ENCODE data around the gene OR56A4. TPM values are rescaled to one million over a fixed set of nuclear protein-coding genes. Genes with fewer than 3 reads are reported as not detected.

OR56A4 gene
- total and polyA plus RNA-seq, 2 donors (not counting 3 experiments of a cell fraction or from before 2014, with no cell fraction given) = not detected

DNA sequence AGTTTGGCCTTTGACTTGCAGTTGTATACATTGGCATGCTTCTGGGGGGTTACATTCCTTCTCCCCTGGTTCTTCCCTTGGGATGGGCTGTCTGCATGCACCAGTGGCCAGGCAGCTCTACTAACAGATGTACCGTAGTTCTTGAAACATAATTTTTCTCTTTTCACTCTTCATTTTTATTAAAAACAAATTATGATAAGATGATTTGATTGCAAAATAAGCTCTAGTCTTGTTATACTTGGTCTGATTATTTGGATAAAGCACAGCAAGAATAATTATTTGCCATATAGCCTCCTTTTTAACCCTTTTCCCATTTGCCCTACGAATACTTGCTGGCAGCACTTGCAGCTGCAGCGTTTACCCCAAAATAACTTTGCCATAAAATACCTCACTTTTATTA, 51.2 kb downstream of the OR56A4 start:
- Histone ChIP-seq H3K4me1 (ENCODE audit: control insufficient read depth, extremely low read depth, insufficient read depth, low read length) (no peaks in the 10 kb centered on the region), H3K27me3 (ENCODE audit: control insufficient read depth in 2 of 2, insufficient read depth in 2 of 2, low read length in 2 of 2) (no peaks in the 10 kb centered on the region), H2AFZ (ENCODE audit: low read depth, low read length) (no peak overlapping the region), H3K27ac (ENCODE audit: insufficient read depth, low read depth, low read length) (no peak overlapping the region), H3K9ac (replicated peaks; ENCODE audit: extremely low read depth, insufficient read depth, low read length) (no peak overlapping the region), H4K20me1 (replicated peaks; ENCODE audit: control insufficient read depth, extremely low read depth, insufficient read depth, low read length) (no peaks in the 10 kb centered on the region), H3K9me1 (replicated peaks; ENCODE audit: control insufficient read depth, extremely low read depth, insufficient read depth, low read length) (no peaks in the 10 kb centered on the region), H3K9me3 (replicated peaks; ENCODE audit: control insufficient read depth, insufficient read depth, low read length) (no peaks in the 10 kb centered on the region), H3K4me2 (ENCODE audit: insufficient read depth, low read length) (no peak overlapping the region), H3K4me3 (replicated peaks in 1 of 3; ENCODE audit: insufficient read depth in 1 of 3, low read depth in 1 of 3, low read length in 3 of 3) (no peak overlapping the region), H3K79me2 (ENCODE audit: control insufficient read depth, insufficient read depth, low read length) (no peaks in the 10 kb centered on the region), H3K36me3 (ENCODE audit: control insufficient read depth in 2 of 2, extremely low read depth in 1 of 2, insufficient read depth in 2 of 2, low read length in 2 of 2) (no peaks in the 10 kb centered on the region)
- no peak for FAIRE-seq
- POLR2A ChIA-PET = no interaction called here
- TF ChIP-seq POLR2A (IDR thresholded peaks at IDR 0.05; ENCODE audit: low read depth, low read length) (no peak), FOS (IDR thresholded peaks at IDR 0.05; ENCODE audit: borderline replicate concordance, insufficient read depth, low read length) (no peak), EZH2 (IDR thresholded peaks at IDR 0.05; ENCODE audit: borderline replicate concordance, low read depth, low read length, severe bottlenecking) (no peak), POLR2AphosphoS5 (IDR thresholded peaks at IDR 0.05; ENCODE audit: insufficient read depth, low read depth, low read length) (no peak), JUN (IDR thresholded peaks at IDR 0.05; ENCODE audit: borderline replicate concordance, insufficient read depth, insufficient read length, low read depth) (no peak), GATA2 (IDR thresholded peaks at IDR 0.05; ENCODE audit: insufficient read depth, insufficient read length, low read depth, low read length) (no peak), MYC (IDR thresholded peaks at IDR 0.05; ENCODE audit: low read depth, low read length) (no peak)
- TF ChIP-seq, protein P1, sequence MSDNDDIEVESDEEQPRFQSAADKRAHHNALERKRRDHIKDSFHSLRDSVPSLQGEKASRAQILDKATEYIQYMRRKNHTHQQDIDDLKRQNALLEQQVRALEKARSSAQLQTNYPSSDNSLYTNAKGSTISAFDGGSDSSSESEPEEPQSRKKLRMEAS (IDR thresholded peaks at IDR 0.05; ENCODE audit: insufficient read depth, insufficient read length) = no peak
- TF ChIP-seq, protein P2, sequence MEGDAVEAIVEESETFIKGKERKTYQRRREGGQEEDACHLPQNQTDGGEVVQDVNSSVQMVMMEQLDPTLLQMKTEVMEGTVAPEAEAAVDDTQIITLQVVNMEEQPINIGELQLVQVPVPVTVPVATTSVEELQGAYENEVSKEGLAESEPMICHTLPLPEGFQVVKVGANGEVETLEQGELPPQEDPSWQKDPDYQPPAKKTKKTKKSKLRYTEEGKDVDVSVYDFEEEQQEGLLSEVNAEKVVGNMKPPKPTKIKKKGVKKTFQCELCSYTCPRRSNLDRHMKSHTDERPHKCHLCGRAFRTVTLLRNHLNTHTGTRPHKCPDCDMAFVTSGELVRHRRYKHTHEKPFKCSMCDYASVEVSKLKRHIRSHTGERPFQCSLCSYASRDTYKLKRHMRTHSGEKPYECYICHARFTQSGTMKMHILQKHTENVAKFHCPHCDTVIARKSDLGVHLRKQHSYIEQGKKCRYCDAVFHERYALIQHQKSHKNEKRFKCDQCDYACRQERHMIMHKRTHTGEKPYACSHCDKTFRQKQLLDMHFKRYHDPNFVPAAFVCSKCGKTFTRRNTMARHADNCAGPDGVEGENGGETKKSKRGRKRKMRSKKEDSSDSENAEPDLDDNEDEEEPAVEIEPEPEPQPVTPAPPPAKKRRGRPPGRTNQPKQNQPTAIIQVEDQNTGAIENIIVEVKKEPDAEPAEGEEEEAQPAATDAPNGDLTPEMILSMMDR (IDR thresholded peaks at IDR 0.05; ENCODE audit: extremely low read depth in 1 of 2, insufficient read depth in 1 of 2, low read depth in 1 of 2, low read length in 2 of 2) = no peak
- no TSS peak for BruUV-seq (replicated peaks)
- dilution Hi-C loops (cut with MboI; ENCODE audit: extremely low pct_ligation_motif_present, low sequenced_read_pairs) = no loop called here
- no peak for DNase-seq (ENCODE audit: low read depth, low spot score)
- intact Hi-C loops (cut with micrococcal nuclease) = no loop called here
- CTCF ChIA-PET = no interaction called here

Small RNAs within 50 kb of the gene (small RNA-seq; reads per million reads assigned to genes)
- gene RNA5SP329 (ENCODE audit: insufficient read depth, insufficient read length, low read depth, low replicate concordance) = not detected

Other genes with a start within 250 kb of the OR56A4 start
- not detected in 2 replicates for gene OR52N5, start 223.6 kb downstream of the OR56A4 start, total RNA-seq
- gene OR52N5, start 223.6 kb downstream of the OR56A4 start, polyA plus RNA-seq = not detected in 2 replicates
- not detected in 2 replicates for gene OR52N1, start 215.7 kb downstream of the OR56A4 start, total RNA-seq
- gene OR52N1, start 215.7 kb downstream of the OR56A4 start, polyA plus RNA-seq = not detected in 2 replicates
- not detected in 2 replicates for gene OR52N2, start 198.0 kb downstream of the OR56A4 start, total RNA-seq
- not detected in 2 replicates for gene OR52N2, start 198.0 kb downstream of the OR56A4 start, polyA plus RNA-seq
- not detected in 2 replicates for gene OR52E6, start 165.0 kb downstream of the OR56A4 start, total RNA-seq
- not detected in 2 replicates for gene OR52E6, start 165.0 kb downstream of the OR56A4 start, polyA plus RNA-seq
- gene OR52E8, start 149.3 kb downstream of the OR56A4 start, total RNA-seq = not detected in 2 replicates
- gene OR52E8, start 149.3 kb downstream of the OR56A4 start, polyA plus RNA-seq = not detected in 2 replicates
- not detected in 2 replicates for gene OR52E4, start 126.3 kb downstream of the OR56A4 start, total RNA-seq
- gene OR52E4, start 126.3 kb downstream of the OR56A4 start, polyA plus RNA-seq = not detected in 2 replicates
- gene OR52E5, start 113.7 kb downstream of the OR56A4 start, total RNA-seq = not detected in 2 replicates
- not detected in 2 replicates for gene OR52E5, start 113.7 kb downstream of the OR56A4 start, polyA plus RNA-seq
- gene OR56A3, start 64.7 kb downstream of the OR56A4 start, total RNA-seq = not detected in 2 replicates
- gene OR56A3, start 64.7 kb downstream of the OR56A4 start, polyA plus RNA-seq = not detected in 2 replicates
- gene OR56A5, start 38.5 kb downstream of the OR56A4 start, total RNA-seq = not detected in 2 replicates
- not detected in 2 replicates for gene OR56A5, start 38.5 kb downstream of the OR56A4 start, polyA plus RNA-seq
- not detected in 2 replicates for gene OR52L1, start 20.0 kb downstream of the OR56A4 start, total RNA-seq
- 0.07 TPM in 1 of 2 replicates, not detected in the other for gene OR52L1, start 20.0 kb downstream of the OR56A4 start, polyA plus RNA-seq
- gene OR56A1, start 23.8 kb upstream of the OR56A4 start, total RNA-seq = not detected in 2 replicates
- not detected in 2 replicates for gene OR56A1, start 23.8 kb upstream of the OR56A4 start, polyA plus RNA-seq
- not detected in 2 replicates for gene OR56B4, start 100.7 kb upstream of the OR56A4 start, total RNA-seq
- gene OR56B4, start 100.7 kb upstream of the OR56A4 start, polyA plus RNA-seq = not detected in 2 replicates
- not detected in 2 replicates for gene OR52B2, start 163.4 kb upstream of the OR56A4 start, total RNA-seq
- gene OR52B2, start 163.4 kb upstream of the OR56A4 start, polyA plus RNA-seq = not detected in 2 replicates
- gene OR52W1, start 192.3 kb upstream of the OR56A4 start, total RNA-seq = not detected in 2 replicates
- not detected in 2 replicates for gene OR52W1, start 192.3 kb upstream of the OR56A4 start, polyA plus RNA-seq
- gene C11orf42, start 198.6 kb upstream of the OR56A4 start, total RNA-seq = not detected in 2 replicates
- not detected in 2 replicates for gene C11orf42, start 198.6 kb upstream of the OR56A4 start, polyA plus RNA-seq
- 21.3 and 23.0 TPM in 2 replicates for gene FHIP1B, start 227.7 kb upstream of the OR56A4 start, total RNA-seq
- gene FHIP1B, start 227.7 kb upstream of the OR56A4 start, polyA plus RNA-seq = 50.1 and 61.5 TPM in 2 replicates
- gene CNGA4, start 232.1 kb upstream of the OR56A4 start, total RNA-seq = not detected in 2 replicates
- 0.11 TPM in 1 of 2 replicates, not detected in the other for gene CNGA4, start 232.1 kb upstream of the OR56A4 start, polyA plus RNA-seq

All from endothelial cell of umbilical vein (primary cell).